Fibroblast of lung (primary cell): ENCODE measurements around the gene NCK2.

Experiments used
- EZH2 ChIP-seq: IDR thresholded peaks from 2 replicates; pipeline ENCODE4 v1.5.1; 2012; ENCODE audit warnings: low read length, control low read depth, mild to moderate bottlenecking; ENCODE audit errors: missing control alignments
- TF ChIP-seq, protein P1 (sequence below), 2 donors: IDR thresholded peaks in 1 of 2; conservative IDR thresholded peaks in 1 of 2; 1 replicate in 1 of 2; 2 replicates in 1 of 2; pipeline ENCODE4 v1.5.1; 2011 to 2012; ENCODE audit warnings: low read length in 2 of 2, control low read depth in 1 of 2, inconsistent platforms in 1 of 2, low read depth in 1 of 2, mild to moderate bottlenecking in 1 of 2

DNA sequence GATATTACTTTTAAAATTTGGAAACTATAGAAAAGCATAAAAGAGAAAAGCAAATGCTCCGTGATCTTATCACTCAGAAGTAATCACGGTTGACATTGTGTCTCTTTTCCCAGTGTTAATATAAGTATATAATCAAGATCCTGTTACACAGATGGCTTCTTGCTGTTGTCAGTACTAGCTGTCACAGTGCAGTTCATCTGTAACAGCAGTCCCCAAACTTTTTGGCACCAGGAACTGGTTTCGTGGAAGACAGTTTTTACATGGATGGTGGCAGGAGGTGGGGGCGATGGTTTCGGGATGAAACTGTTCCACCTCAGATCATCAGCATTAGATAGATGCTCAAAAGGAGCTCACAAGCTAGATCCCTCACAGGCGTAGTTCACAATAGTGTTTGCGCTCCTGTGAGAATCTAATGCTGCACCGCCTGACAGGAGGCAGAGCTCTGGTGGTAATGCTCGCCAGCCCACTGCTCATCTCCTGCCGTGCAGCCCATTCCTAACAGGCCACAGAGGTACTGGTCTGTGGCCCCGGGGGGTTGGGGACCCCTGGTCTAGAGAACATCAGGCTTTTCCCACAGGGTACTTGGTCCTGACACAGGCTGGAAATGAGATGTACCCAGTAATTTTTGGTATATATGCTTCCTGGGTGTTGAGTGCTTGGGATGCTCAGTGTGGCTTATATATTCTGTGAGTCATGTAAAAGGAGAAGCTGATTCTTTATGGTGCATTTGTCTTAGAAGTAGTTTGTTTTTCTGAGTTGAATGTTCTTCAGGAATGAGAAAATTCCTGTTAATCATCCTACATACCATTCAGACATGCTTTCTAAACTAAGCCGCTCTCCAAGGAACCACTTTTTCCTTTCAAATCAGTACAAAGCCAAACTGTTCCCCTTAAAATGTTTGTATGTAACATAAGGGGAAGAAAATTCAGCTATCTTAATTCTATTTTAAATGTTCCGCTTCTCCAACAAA, 121.8 kb downstream of the NCK2 start:
- TF ChIP-seq, protein P1, sequence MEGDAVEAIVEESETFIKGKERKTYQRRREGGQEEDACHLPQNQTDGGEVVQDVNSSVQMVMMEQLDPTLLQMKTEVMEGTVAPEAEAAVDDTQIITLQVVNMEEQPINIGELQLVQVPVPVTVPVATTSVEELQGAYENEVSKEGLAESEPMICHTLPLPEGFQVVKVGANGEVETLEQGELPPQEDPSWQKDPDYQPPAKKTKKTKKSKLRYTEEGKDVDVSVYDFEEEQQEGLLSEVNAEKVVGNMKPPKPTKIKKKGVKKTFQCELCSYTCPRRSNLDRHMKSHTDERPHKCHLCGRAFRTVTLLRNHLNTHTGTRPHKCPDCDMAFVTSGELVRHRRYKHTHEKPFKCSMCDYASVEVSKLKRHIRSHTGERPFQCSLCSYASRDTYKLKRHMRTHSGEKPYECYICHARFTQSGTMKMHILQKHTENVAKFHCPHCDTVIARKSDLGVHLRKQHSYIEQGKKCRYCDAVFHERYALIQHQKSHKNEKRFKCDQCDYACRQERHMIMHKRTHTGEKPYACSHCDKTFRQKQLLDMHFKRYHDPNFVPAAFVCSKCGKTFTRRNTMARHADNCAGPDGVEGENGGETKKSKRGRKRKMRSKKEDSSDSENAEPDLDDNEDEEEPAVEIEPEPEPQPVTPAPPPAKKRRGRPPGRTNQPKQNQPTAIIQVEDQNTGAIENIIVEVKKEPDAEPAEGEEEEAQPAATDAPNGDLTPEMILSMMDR (conservative IDR thresholded peaks at IDR 0.05 in 1 of 2, IDR thresholded peaks at IDR 0.05 in 1 of 2; ENCODE audit: low read depth in 1 of 2, low read length in 2 of 2) = no peak
- TF ChIP-seq EZH2 = no peak
